Brain microvascular endothelial cell (primary cell): Measurements from ENCODE around the gene CRACDL.

ENCODE experiments used
- DNase-seq: peaks from one replicate; pipeline ENCODE4 v3.0.0-alpha.2; 2020
- H3K27ac ChIP-seq: fragments of 250-450 bp; sonication (Bioruptor Pico); 2 replicates; pipeline ENCODE4 v1.5.1; 2020; ENCODE audit warnings: mild to moderate bottlenecking, moderate library complexity
- H3K27me3 ChIP-seq: fragments of 250-450 bp; sonication (Bioruptor Pico); replicated peaks from 2 replicates; pipeline ENCODE4 v1.5.1; 2020; ENCODE audit warnings: mild to moderate bottlenecking
- H3K36me3 ChIP-seq: fragments of 250-450 bp; sonication (Bioruptor Pico); replicated peaks from 2 replicates; pipeline ENCODE4 v1.5.1; 2020; ENCODE audit warnings: mild to moderate bottlenecking
- H3K4me3 ChIP-seq: 2 replicates; pipeline ENCODE4 v1.5.1; 2011; ENCODE audit warnings: low read depth, mild to moderate bottlenecking, control low read depth, low read length, moderate library complexity
- CTCF ChIP-seq: IDR thresholded peaks from 2 replicates; pipeline ENCODE4 v1.5.1; 2011; ENCODE audit warnings: low read depth, mild to moderate bottlenecking, moderate library complexity, low read length, control low read depth, inconsistent platforms; ENCODE audit errors: missing control alignments
- in situ Hi-C: cut with HindIII; loops from 2 replicates; pipeline ENCODE4 v1.10.0; 2017; ENCODE audit warnings: low sequenced_read_pairs, low pct_ligation_motif_present

CRACDL gene

GRCh38 chr2:98924038-98924830 lies 11.8 kb downstream of the CRACDL start:
- no peak for TF ChIP-seq CTCF
- H3K4me3 ChIP-seq, result no peak overlapping the region
- in situ Hi-C loops, result no loop called here
- DNase-seq, result no peak
- H3K27ac ChIP-seq, result no peak overlapping the region
- H3K36me3 ChIP-seq, result no peaks in the 10 kb centered on the region
- no peaks in the 10 kb centered on the region for H3K27me3 ChIP-seq

GRCh38 chr2:98923244-98923940 lies 12.6 kb downstream of the CRACDL start:
- no peak overlapping the region for H3K4me3 ChIP-seq
- H3K36me3 ChIP-seq, result no peaks in the 10 kb centered on the region
- in situ Hi-C loops, result no loop called here
- no peaks in the 10 kb centered on the region for H3K27me3 ChIP-seq
- DNase-seq, result no peak
- no peak overlapping the region for H3K27ac ChIP-seq
- peak; percentile 35 for TF ChIP-seq CTCF

- no peak overlapping the region for H3K4me3 ChIP-seq
- TF ChIP-seq CTCF, result no peak
These were observed 15.0 kb downstream of the CRACDL start for GRCh38 chr2:98921062-98921461.

GRCh38 chr2:98917031-98917471 lies 19.0 kb downstream of the CRACDL start:
- DNase-seq, result peak; percentile 69
- Histone ChIP-seq H3K27me3 (no peaks in the 10 kb centered on the region), H3K27ac (peak overlapping the region; percentile 44)

More at GRCh38 chr2:98921062-98921461, 15.0 kb downstream of the CRACDL start:
- Histone ChIP-seq H3K27ac (no peak overlapping the region), H3K36me3 (no peaks in the 10 kb centered on the region), H3K27me3 (no peaks in the 10 kb centered on the region)
- in situ Hi-C loops, result no loop called here
- no peak for DNase-seq

GRCh38 chr2:98915751-98916358 lies 20.2 kb downstream of the CRACDL start:
- no peaks in the 10 kb centered on the region for H3K36me3 ChIP-seq
- H3K27me3 ChIP-seq, result no peaks in the 10 kb centered on the region
- TF ChIP-seq CTCF, result no peak
- no peak overlapping the region for H3K27ac ChIP-seq
- H3K4me3 ChIP-seq, result no peak overlapping the region
- no peak for DNase-seq
- in situ Hi-C loops, result no loop called here

More at GRCh38 chr2:98917031-98917471, 19.0 kb downstream of the CRACDL start:
- TF ChIP-seq CTCF, result no peak
- no peak overlapping the region for H3K4me3 ChIP-seq
- in situ Hi-C loops, result no loop called here
- H3K36me3 ChIP-seq, result no peaks in the 10 kb centered on the region
